ENCODE measurements around the gene PEPD. TPM values are rescaled to one million over a fixed set of nuclear protein-coding genes. Genes with fewer than 3 reads are reported as not detected.

Gene PEPD
- total RNA-seq, 1 experiment from 2014 or later = 50.9 TPM

GRCh38 chr19:33512021-33512420 is 9.6 kb downstream of the PEPD start:
- DNase-seq (ENCODE audit: low read depth) = no peak

- no peak for DNase-seq (ENCODE audit: low read depth)
These were observed 10.2 kb downstream of the PEPD start for GRCh38 chr19:33511346-33511745.

GRCh38 chr19:33510462-33511194 is 11.0 kb downstream of the PEPD start:
- no peak for DNase-seq (ENCODE audit: low read depth)

GRCh38 chr19:33509774-33510173 is 11.8 kb downstream of the PEPD start:
- no peak for DNase-seq (ENCODE audit: low read depth)

- DNase-seq (ENCODE audit: low read depth) = no peak
These were observed 12.5 kb downstream of the PEPD start for GRCh38 chr19:33508941-33509614.

- DNase-seq (ENCODE audit: low read depth) = no peak
These were observed 13.2 kb downstream of the PEPD start for GRCh38 chr19:33508431-33508830.

GRCh38 chr19:33508009-33508408 is 13.6 kb downstream of the PEPD start:
- DNase-seq (ENCODE audit: low read depth) = no peak

- DNase-seq (ENCODE audit: low read depth) = no peak
These were observed 14.3 kb downstream of the PEPD start for GRCh38 chr19:33507021-33507956.

GRCh38 chr19:33506498-33506897 is 15.1 kb downstream of the PEPD start:
- DNase-seq (ENCODE audit: low read depth) = no peak

GRCh38 chr19:33505823-33506222 is 15.8 kb downstream of the PEPD start:
- DNase-seq (ENCODE audit: low read depth) = no peak

- DNase-seq (ENCODE audit: low read depth) = no peak
These were observed 16.4 kb downstream of the PEPD start for GRCh38 chr19:33505148-33505547.

GRCh38 chr19:33504058-33504444 is 17.5 kb downstream of the PEPD start:
- no peak for DNase-seq (ENCODE audit: low read depth)

GRCh38 chr19:33503433-33504057 is 18.0 kb downstream of the PEPD start:
- no peak for DNase-seq (ENCODE audit: low read depth)

- DNase-seq (ENCODE audit: low read depth) = no peak
These were observed 18.6 kb downstream of the PEPD start for GRCh38 chr19:33503030-33503429.

- no peak for DNase-seq (ENCODE audit: low read depth)
These were observed 19.1 kb downstream of the PEPD start for GRCh38 chr19:33502521-33502920.

- no peak for DNase-seq (ENCODE audit: low read depth)
These were observed 19.8 kb downstream of the PEPD start for GRCh38 chr19:33501693-33502356.

- DNase-seq (ENCODE audit: low read depth) = no peak
These were observed 20.6 kb downstream of the PEPD start for GRCh38 chr19:33500991-33501390.

GRCh38 chr19:33500586-33500985 is 21.0 kb downstream of the PEPD start:
- no peak for DNase-seq (ENCODE audit: low read depth)

GRCh38 chr19:33499671-33500506 is 21.7 kb downstream of the PEPD start:
- no peak for DNase-seq (ENCODE audit: low read depth)

GRCh38 chr19:33499248-33499647 is 22.3 kb downstream of the PEPD start:
- no peak for DNase-seq (ENCODE audit: low read depth)
